ENCODE data around the gene THY1.
"Not testable (repeated sequence)": the region's sequence is repeated elsewhere in the genome, so short reads cannot be mapped to it uniquely, and the experiment has no call there.

Gene THY1

GRCh38 chr11:119414734-119415133 lies 8.2 kb downstream of the THY1 start:
- H3K36me3 ChIP-seq: no peaks in the 10 kb centered on the region

GRCh38 chr11:119414321-119414720 lies 8.7 kb downstream of the THY1 start:
- TF ChIP-seq CTCF (IDR thresholded peaks at IDR 0.05; ENCODE audit: low read depth, low read length): no peak
- DNase-seq: no peak
- Histone ChIP-seq H3K4me3 (ENCODE audit: low read depth, low read length) (no peak overlapping the region), H3K9me3 (ENCODE audit: severe bottlenecking) (peaks cover 4% of the 10 kb centered on the region), H3K27ac (no peak overlapping the region), H3K36me3 (no peaks in the 10 kb centered on the region), H3K27me3 (ENCODE audit: insufficient read depth, low read depth, severe bottlenecking) (no peaks in the 10 kb centered on the region)

More at GRCh38 chr11:119414734-119415133, 8.2 kb downstream of the THY1 start:
- Histone ChIP-seq H3K27ac (no peak overlapping the region), H3K4me3 (ENCODE audit: low read depth, low read length) (no peak overlapping the region), H3K27me3 (ENCODE audit: insufficient read depth, low read depth, severe bottlenecking) (no peaks in the 10 kb centered on the region), H3K9me3 (ENCODE audit: severe bottlenecking) (peaks cover 4% of the 10 kb centered on the region)
- DNase-seq: no peak
- no peak for TF ChIP-seq CTCF (IDR thresholded peaks at IDR 0.05; ENCODE audit: low read depth, low read length)

GRCh38 chr11:119412072-119412471 lies 10.9 kb downstream of the THY1 start:
- Histone ChIP-seq H3K27ac (no peak overlapping the region), H3K36me3 (no peaks in the 10 kb centered on the region), H3K27me3 (ENCODE audit: insufficient read depth, low read depth, severe bottlenecking) (no peaks in the 10 kb centered on the region), H3K9me3 (ENCODE audit: severe bottlenecking) (peaks cover 4% of the 10 kb centered on the region), H3K4me3 (ENCODE audit: low read depth, low read length) (no peak overlapping the region)
- no peak for DNase-seq
- no peak for TF ChIP-seq CTCF (IDR thresholded peaks at IDR 0.05; ENCODE audit: low read depth, low read length)

- DNase-seq: no peak
- no peaks in the 10 kb centered on the region for H3K27me3 ChIP-seq (ENCODE audit: insufficient read depth, low read depth, severe bottlenecking)
- peaks cover 4% of the 10 kb centered on the region for H3K9me3 ChIP-seq (ENCODE audit: severe bottlenecking)
- no peaks in the 10 kb centered on the region for H3K36me3 ChIP-seq
- H3K4me3 ChIP-seq (ENCODE audit: low read depth, low read length): no peak overlapping the region
- no peak overlapping the region for H3K27ac ChIP-seq
- TF ChIP-seq CTCF (IDR thresholded peaks at IDR 0.05; ENCODE audit: low read depth, low read length): no peak
Measured at GRCh38 chr11:119410501-119410900, 12.5 kb downstream of the THY1 start.

- Histone ChIP-seq H3K27ac (no peak overlapping the region), H3K27me3 (ENCODE audit: insufficient read depth, low read depth, severe bottlenecking) (no peaks in the 10 kb centered on the region), H3K9me3 (ENCODE audit: severe bottlenecking) (peaks cover 4% of the 10 kb centered on the region), H3K4me3 (ENCODE audit: low read depth, low read length) (no peak overlapping the region), H3K36me3 (no peaks in the 10 kb centered on the region)
- TF ChIP-seq CTCF (IDR thresholded peaks at IDR 0.05; ENCODE audit: low read depth, low read length): no peak
- no peak for DNase-seq
Measured at GRCh38 chr11:119409731-119410130, 13.2 kb downstream of the THY1 start.

- no peak for DNase-seq
- no peaks in the 10 kb centered on the region for H3K36me3 ChIP-seq
- TF ChIP-seq CTCF (IDR thresholded peaks at IDR 0.05; ENCODE audit: low read depth, low read length): no peak
- no peak overlapping the region for H3K27ac ChIP-seq
- no peak overlapping the region for H3K4me3 ChIP-seq (ENCODE audit: low read depth, low read length)
- H3K9me3 ChIP-seq (ENCODE audit: severe bottlenecking): no peaks in the 10 kb centered on the region
- H3K27me3 ChIP-seq (ENCODE audit: insufficient read depth, low read depth, severe bottlenecking): no peaks in the 10 kb centered on the region
Measured at GRCh38 chr11:119406005-119406404, 17.0 kb downstream of the THY1 start.

- H3K27me3 ChIP-seq (ENCODE audit: insufficient read depth, low read depth, severe bottlenecking); H3K27ac ChIP-seq; H3K9me3 ChIP-seq (ENCODE audit: severe bottlenecking); H3K4me3 ChIP-seq (ENCODE audit: low read depth, low read length); DNase-seq; H3K36me3 ChIP-seq: not testable (repeated sequence)
Measured at GRCh38 chr11:119405448-119405847, 17.5 kb downstream of the THY1 start.
